Esophagus squamous epithelium (tissue), 4 donors: ENCODE data around the gene MYOG.

Experiments
- CTCF ChIP-seq, 6 experiments: fragments of 450-650 bp in 4 of 6; fragments of 200-600 bp in 2 of 6; sonication (generic) in 2 of 6; IDR thresholded peaks; one replicate each; pipeline ENCODE4 v1.5.1; 2016 to 2019; ENCODE audit warnings: antibody characterized with exemption in 6 of 6, mild to moderate bottlenecking in 4 of 6, moderate library complexity in 4 of 6
- POLR2A ChIP-seq, 4 donors: fragments of 450-650 bp; IDR thresholded peaks; one replicate each; pipeline ENCODE4 v1.6.1; 2017; ENCODE audit warnings: antibody characterized with exemption in 4 of 4, mild to moderate bottlenecking in 4 of 4, moderate library complexity in 3 of 4

GRCh38 chr1:203034422-203035110 lies 51.2 kb downstream of the MYOG start:
- TF ChIP-seq CTCF (IDR thresholded peaks at IDR 0.05) (no peak), POLR2A (IDR thresholded peaks at IDR 0.05) (no peak)
